Sigmoid colon (tissue), 7 donors: ENCODE results near the gene DLG1. TPM values are rescaled to one million over a fixed set of nuclear protein-coding genes. Genes with fewer than 3 reads are reported as not detected.

Source experiments
- DNase-seq: peaks from one replicate; pipeline ENCODE4 v3.0.0-alpha.2; 2019
- H3K27ac ChIP-seq, 4 donors: fragments of 200-600 bp; sonication (generic); one replicate each; pipeline ENCODE4 v1.5.1; 2016 to 2019; ENCODE audit warnings: mild to moderate bottlenecking in 1 of 4
- H3K27me3 ChIP-seq, 3 donors: fragments of 200-600 bp; sonication (generic); one replicate each; pipeline ENCODE4 v1.5.1; 2019; ENCODE audit warnings: mild to moderate bottlenecking in 1 of 3
- H3K36me3 ChIP-seq, 4 donors: fragments of 200-600 bp; sonication (generic); one replicate each; pipeline ENCODE4 v1.5.1; 2016 to 2019
- H3K4me1 ChIP-seq, 4 donors: fragments of 200-600 bp; sonication (generic); one replicate each; pipeline ENCODE4 v1.5.1; 2017 to 2019
- H3K4me3 ChIP-seq, 4 donors: fragments of 200-600 bp; sonication (generic); one replicate each; pipeline ENCODE4 v1.5.1; 2017 to 2019; ENCODE audit warnings: mild to moderate bottlenecking in 2 of 4, moderate library complexity in 1 of 4
- H3K9me3 ChIP-seq, 4 donors: fragments of 200-600 bp in 3 of 4; sonication (generic) in 3 of 4; one replicate each; pipeline versions ENCODE4 v1.5.1 to v1.6.1; 2013 to 2019
- EP300 ChIP-seq, 4 donors: sonication (generic); formaldehyde crosslinking; IDR thresholded peaks; one replicate each; pipeline ENCODE4 v1.6.1; 2017; ENCODE audit warnings: antibody characterized with exemption in 4 of 4
- POLR2A ChIP-seq, 2 donors: fragments of 450-650 bp; IDR thresholded peaks; one replicate each; pipeline ENCODE4 v1.6.1; 2016; ENCODE audit warnings: antibody characterized with exemption in 2 of 2, mild to moderate bottlenecking in 2 of 2, moderate library complexity in 2 of 2
- POLR2AphosphoS5 ChIP-seq, 4 donors: sonication (generic); formaldehyde crosslinking; IDR thresholded peaks; one replicate each; pipeline ENCODE4 v1.6.1; 2017; ENCODE audit warnings: antibody characterized with exemption in 4 of 4
- WGBS, 2 donors: extraction: QIAGEN DNeasy Blood & Tissue Kit; methylation state at CpG; one replicate each; pipeline ENCODE4 v1.1.7; 2013; 5-methylcytosine and 5-hydroxymethylcytosine counted together
- intact Hi-C: fragments of 100-400 bp; cut with DNase I; formaldehyde crosslinking; loops from one replicate; pipeline ENCODE4 v1.15.1; 2023
- polyA plus RNA-seq, 3 donors: library from polyadenylated mRNA; stranded (reverse); fragments of 200-250 nt; gene quantifications; one replicate each; pipeline ENCODE4 v1.2.3, GENCODE V29; 2013
- total RNA-seq, 4 donors: library from RNA; depleted of rRNA; stranded (reverse); fragments of >200 nt; gene quantifications; one replicate each; pipeline ENCODE4 v1.1.0, GENCODE V29; 2016
- TF ChIP-seq, protein P1 (sequence below), 4 experiments: fragments of 450-650 bp in 3 of 4; fragments of 200-600 bp in 1 of 4; IDR thresholded peaks; one replicate each; pipeline ENCODE4 v1.5.1; 2016 to 2019; ENCODE audit warnings: antibody characterized with exemption in 4 of 4, mild to moderate bottlenecking in 3 of 4, moderate library complexity in 2 of 4
- donor health status: healthy with polysubstance abuse.
- donor health status: Bipolar disorder and iron deficiency.
- donor health status: healthy.

The DLG1 gene
- total and polyA plus RNA-seq, 7 donors: 30.6 to 83.7 (median 64.3) TPM

- Histone ChIP-seq H3K27ac (no peak overlapping the region), H3K27me3 (no peaks in the 10 kb centered on the region), H3K9me3 (no peaks in the 10 kb centered on the region), H3K36me3 (no peaks in the 10 kb centered on the region), H3K4me3 (no peak overlapping the region), H3K4me1 (peaks cover 0 to 5% (median 0%) of the 10 kb centered on the region in 4 donors)
- TF ChIP-seq POLR2AphosphoS5 (IDR thresholded peaks at IDR 0.05): no peak
- no peak for TF ChIP-seq POLR2A (IDR thresholded peaks at IDR 0.05)
- TF ChIP-seq, protein P1, sequence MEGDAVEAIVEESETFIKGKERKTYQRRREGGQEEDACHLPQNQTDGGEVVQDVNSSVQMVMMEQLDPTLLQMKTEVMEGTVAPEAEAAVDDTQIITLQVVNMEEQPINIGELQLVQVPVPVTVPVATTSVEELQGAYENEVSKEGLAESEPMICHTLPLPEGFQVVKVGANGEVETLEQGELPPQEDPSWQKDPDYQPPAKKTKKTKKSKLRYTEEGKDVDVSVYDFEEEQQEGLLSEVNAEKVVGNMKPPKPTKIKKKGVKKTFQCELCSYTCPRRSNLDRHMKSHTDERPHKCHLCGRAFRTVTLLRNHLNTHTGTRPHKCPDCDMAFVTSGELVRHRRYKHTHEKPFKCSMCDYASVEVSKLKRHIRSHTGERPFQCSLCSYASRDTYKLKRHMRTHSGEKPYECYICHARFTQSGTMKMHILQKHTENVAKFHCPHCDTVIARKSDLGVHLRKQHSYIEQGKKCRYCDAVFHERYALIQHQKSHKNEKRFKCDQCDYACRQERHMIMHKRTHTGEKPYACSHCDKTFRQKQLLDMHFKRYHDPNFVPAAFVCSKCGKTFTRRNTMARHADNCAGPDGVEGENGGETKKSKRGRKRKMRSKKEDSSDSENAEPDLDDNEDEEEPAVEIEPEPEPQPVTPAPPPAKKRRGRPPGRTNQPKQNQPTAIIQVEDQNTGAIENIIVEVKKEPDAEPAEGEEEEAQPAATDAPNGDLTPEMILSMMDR (IDR thresholded peaks at IDR 0.05): no peak
- no peak for TF ChIP-seq EP300 (IDR thresholded peaks at IDR 0.05)
- whole genome bisulfite sequencing, 2 donors: 97 to 100% methylated on average over 1 of the region's 1 CpG
- no peak for DNase-seq
- intact Hi-C loops: no loop called here
Observed at GRCh38 chr3:197169028-197169427, 129.4 kb downstream of the DLG1 start.

DNA sequence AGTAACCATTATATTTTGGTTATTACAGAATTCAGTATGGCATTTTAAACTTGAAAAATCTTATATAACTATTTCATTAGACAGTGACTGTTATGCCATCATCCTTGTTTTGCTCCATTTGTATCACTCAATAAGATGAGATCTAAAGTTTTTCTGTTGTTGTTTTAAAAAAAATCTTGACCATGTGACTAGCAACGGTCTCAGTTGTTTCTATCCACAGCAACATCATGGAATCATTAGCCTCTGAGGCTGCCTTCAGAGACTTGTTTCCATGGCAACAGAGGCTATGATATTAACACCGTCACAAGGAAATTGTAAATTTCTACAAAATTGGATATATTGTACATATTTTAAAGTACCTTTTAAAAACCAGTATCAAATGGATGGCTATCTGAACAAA is 129.8 kb downstream of the DLG1 start:
- intact Hi-C loops: no loop called here
- no peaks in the 10 kb centered on the region for H3K36me3 ChIP-seq
- 71 to 87% methylated on average over 2 of the region's 2 CpGs for WGBS, 2 donors
- DNase-seq: no peak
- H3K9me3 ChIP-seq: no peaks in the 10 kb centered on the region
- H3K4me1 ChIP-seq: peaks cover 0 to 5% (median 0%) of the 10 kb centered on the region in 4 donors
- H3K27me3 ChIP-seq: no peaks in the 10 kb centered on the region
- no peak overlapping the region for H3K4me3 ChIP-seq
- no peak overlapping the region for H3K27ac ChIP-seq
- no peak for TF ChIP-seq EP300 (IDR thresholded peaks at IDR 0.05)
- TF ChIP-seq POLR2A (IDR thresholded peaks at IDR 0.05): no peak
- no peak for TF ChIP-seq POLR2AphosphoS5 (IDR thresholded peaks at IDR 0.05)
- TF ChIP-seq, protein P1 (IDR thresholded peaks at IDR 0.05): no peak

DNA sequence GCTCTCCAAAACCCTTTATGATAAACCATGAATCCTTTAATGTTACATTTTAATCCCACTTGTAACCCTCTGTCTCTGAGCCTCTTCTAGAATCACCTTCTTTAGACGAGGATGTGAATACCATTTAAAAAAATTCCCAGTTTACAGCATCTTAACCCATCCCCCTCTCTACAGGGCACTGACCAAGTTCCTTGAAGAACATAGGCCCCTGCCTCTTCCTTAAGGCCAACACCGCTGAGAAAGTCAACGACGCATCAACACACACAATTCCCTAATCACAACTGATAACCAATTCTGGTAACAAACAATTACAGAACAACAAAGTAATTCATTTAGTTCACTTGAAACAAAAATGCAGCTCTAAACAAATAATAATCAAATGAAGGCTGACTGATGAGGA is 130.3 kb downstream of the DLG1 start:
- Histone ChIP-seq H3K27ac (no peak overlapping the region), H3K9me3 (no peaks in the 10 kb centered on the region), H3K36me3 (no peaks in the 10 kb centered on the region), H3K4me3 (no peak overlapping the region), H3K4me1 (peaks cover 0 to 5% (median 0%) of the 10 kb centered on the region in 4 donors), H3K27me3 (no peaks in the 10 kb centered on the region)
- DNase-seq: no peak
- WGBS, 2 donors: 90 to 93% methylated on average over 4 of the region's 4 CpGs
- intact Hi-C loops: no loop called here
- TF ChIP-seq EP300 (IDR thresholded peaks at IDR 0.05): no peak
- TF ChIP-seq POLR2AphosphoS5 (IDR thresholded peaks at IDR 0.05): no peak
- TF ChIP-seq, protein P1 (IDR thresholded peaks at IDR 0.05): no peak
- TF ChIP-seq POLR2A (IDR thresholded peaks at IDR 0.05): no peak

- no peak overlapping the region for H3K27ac ChIP-seq
- no peaks in the 10 kb centered on the region for H3K27me3 ChIP-seq
- no peak overlapping the region for H3K4me3 ChIP-seq
- no peaks in the 10 kb centered on the region for H3K36me3 ChIP-seq
- TF ChIP-seq POLR2AphosphoS5 (IDR thresholded peaks at IDR 0.05) (no peak), POLR2A (IDR thresholded peaks at IDR 0.05) (no peak), EP300 (IDR thresholded peaks at IDR 0.05) (no peak)
- TF ChIP-seq, protein P1 (IDR thresholded peaks at IDR 0.05): no peak
- H3K4me1 ChIP-seq: peaks cover 0 to 5% (median 0%) of the 10 kb centered on the region in 4 donors
- H3K9me3 ChIP-seq: no peaks in the 10 kb centered on the region
- intact Hi-C loops: no loop called here
- DNase-seq: no peak
- 86 to 91% methylated on average over 2 of the region's 2 CpGs for WGBS, 2 donors
Observed at GRCh38 chr3:197167549-197167948, 130.9 kb downstream of the DLG1 start.

DNA sequence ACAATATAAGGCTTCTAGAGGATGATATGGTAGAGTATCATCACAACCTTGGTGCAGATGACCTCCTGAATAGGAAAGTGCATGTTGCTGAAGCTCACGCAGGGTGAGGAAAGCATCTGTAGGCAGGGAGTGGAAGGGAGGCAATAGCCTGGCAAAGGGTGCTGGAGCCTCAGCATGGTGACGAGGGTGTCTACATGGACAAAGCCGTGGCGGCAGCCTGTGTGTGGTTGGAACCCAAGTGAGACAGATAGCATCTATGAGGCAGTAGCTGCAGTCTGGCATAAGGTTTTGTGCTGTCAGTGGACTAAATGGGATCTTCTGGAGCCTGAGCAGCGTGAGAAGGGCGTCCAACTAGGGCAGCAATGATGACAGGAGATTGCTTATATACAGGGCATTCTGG is 132.5 kb downstream of the DLG1 start:
- Histone ChIP-seq H3K4me1 (no peaks in the 10 kb centered on the region), H3K27ac (no peak overlapping the region), H3K4me3 (no peak overlapping the region), H3K9me3 (no peaks in the 10 kb centered on the region), H3K36me3 (no peaks in the 10 kb centered on the region), H3K27me3 (no peaks in the 10 kb centered on the region)
- TF ChIP-seq POLR2A (IDR thresholded peaks at IDR 0.05) (no peak), EP300 (IDR thresholded peaks at IDR 0.05) (no peak), POLR2AphosphoS5 (IDR thresholded peaks at IDR 0.05) (no peak)
- TF ChIP-seq, protein P1 (IDR thresholded peaks at IDR 0.05): no peak
- DNase-seq: no peak
- intact Hi-C loops: no loop called here
- 97% methylated on average over 6 of the region's 6 CpGs for WGBS, 2 donors
